GM21447 (cell line): Measurements from ENCODE around the gene RAD51B.
"Not testable (repeated sequence)": the region's sequence is repeated elsewhere in the genome, so short reads cannot be mapped to it uniquely, and the experiment has no call there.

Experiments used
- ATAC-seq: cut with Tn5 transposase; IDR thresholded peaks from one replicate; pipeline ENCODE4 v1.9.1; 2021; ENCODE audit not compliant: unreplicated experiment

RAD51B gene

DNA sequence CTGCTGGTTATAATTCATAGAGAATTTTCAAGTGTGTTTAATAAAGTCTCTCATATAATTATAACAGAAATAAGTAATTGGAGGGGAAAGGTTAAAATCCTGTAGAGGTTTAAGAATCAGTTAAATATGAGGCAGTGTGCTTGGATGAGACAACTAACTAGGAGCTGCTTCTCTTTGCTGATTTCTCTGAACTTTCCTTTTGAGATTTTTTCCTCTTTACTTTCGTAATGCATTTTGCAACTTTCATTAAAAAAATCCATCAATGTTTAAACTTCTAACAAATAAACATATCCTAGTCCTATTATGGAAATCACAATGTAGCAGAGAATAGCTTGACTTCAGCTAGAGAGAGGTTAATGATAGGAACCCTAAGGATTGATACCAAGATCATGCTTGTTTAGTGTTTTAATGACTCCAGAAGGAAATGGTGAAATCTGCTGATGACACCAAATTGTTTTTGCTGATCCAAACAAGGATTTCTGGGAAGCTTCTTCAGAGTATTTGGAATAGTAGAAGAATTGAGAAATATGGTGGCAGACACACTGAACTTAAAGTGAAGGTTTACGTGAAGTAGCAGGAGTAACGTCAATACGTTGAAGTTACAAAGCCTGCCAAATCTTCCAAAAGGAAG lies 122.6 kb downstream of the RAD51B start:
- no peak for ATAC-seq

DNA sequence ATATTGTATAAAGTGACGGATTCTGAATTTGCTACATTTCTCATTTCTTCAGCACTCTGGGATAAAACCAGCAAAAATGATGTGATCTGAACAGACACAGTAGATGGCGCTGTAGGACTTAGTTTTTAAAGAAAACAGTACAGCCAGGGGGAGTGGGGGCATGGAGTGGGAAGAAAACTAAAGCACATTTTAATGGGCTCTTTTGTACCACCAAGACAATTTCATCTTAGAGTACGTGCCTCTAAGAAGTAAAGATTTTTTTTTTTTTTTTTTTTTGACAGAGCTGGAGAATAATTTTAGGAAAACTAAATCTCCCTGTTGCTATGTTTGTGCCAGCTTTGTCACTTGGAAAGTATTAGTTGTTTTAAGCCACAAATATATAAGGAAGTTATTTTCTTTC lies 124.4 kb downstream of the RAD51B start:
- ATAC-seq: no peak

DNA sequence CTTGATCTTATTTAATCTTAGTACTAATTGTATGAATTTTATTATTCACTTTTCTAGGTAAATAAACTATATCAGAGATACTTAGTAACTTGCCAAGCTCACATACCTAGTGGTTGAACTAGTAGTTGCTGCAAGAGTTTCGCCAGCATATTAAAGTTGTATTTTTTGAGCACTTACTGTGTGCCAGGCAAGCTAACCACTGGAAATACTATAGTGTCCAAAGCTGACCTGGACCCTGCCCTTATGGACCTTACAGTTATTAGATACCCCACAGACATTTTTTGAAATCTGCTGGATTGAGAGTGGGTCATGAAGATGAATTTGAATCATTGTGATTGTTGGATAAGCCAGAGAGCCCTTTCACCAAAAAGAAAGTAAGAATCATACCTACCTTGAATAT lies 125.0 kb downstream of the RAD51B start:
- no peak for ATAC-seq

DNA sequence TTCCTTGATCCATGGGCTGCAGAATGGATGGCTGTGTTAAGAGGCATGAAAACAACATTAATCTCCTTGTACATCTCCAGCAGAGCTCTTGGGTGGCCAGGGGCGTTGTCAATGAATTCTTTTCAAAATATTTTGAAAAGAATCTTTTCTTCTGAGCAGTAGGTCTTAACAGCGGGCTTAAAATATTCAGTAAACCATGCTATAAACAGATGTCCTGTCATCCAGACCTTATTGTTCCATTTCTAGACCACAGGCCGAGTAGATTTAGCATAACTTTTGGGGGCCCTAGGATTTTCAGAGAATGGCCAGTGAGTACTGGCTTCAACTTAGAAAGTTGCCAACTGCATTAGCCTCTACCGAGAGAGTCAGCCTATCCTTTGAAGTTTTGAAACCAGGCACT lies 130.2 kb downstream of the RAD51B start:
- no peak for ATAC-seq

DNA sequence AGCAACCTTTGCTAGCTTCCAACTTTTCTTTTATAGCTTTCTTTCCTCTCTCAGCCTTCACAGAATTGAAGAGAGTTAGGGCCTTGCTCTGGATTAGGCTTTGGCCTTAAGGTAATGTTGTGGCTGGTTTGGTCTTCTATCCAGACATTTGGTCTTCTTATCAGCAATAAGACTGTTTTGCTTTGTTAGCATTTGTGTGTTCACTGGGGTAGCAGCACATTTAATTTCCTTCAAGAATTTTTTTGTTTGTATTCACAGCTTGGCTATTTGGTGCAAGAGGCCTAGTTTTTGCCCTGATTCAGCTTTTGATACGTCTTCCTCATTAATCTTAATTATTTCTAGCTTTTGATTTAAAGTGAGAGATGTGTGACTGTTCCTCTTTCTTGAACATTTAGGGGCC lies 130.8 kb downstream of the RAD51B start:
- ATAC-seq: no peak

DNA sequence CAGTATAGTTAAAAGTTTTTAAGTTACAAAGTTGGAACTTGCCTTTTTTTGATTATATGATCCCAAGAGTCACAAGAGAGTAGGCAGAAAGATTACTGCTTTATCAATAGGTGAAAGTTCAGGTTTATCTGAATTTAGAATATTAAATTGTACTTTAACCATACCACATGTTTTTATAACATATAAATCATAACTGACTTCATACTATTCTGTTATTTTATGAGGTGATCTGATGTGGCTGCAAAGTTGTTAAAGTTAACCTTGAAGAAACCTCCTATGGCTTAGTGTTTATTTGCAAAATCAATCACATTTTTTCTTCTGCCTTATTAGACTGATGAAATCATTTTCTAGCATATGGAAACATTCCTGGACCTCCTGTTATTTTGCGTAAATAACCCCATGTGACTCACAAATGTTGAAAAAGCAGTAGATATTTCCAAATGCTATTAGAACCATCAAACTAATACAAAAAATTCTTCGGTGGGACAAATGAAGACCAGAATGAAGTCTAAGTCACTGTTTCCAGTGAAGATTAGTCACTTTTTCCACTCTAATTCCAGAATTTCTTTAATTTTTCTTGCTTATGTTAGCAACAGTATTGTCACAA lies 132.1 kb downstream of the RAD51B start:
- ATAC-seq: no peak

DNA sequence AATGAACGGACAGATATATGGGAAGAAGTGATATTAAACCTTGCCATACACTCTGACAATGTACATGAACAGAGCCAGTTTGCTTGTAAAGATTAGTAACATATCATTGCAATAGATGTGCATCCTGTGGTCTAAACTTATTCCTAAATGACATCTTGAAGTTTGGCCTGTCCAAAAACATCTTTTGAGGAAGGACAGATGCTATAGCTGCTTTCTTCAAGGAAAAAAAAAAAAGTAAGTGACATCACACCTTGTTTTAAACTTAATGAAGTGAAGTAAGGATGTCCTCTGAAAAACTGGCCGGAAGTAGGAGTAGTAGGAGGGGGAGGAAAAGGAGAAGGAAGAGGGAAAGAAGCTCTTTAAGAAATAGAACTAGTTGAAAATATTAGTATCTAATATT lies 132.8 kb downstream of the RAD51B start:
- ATAC-seq: no peak

DNA sequence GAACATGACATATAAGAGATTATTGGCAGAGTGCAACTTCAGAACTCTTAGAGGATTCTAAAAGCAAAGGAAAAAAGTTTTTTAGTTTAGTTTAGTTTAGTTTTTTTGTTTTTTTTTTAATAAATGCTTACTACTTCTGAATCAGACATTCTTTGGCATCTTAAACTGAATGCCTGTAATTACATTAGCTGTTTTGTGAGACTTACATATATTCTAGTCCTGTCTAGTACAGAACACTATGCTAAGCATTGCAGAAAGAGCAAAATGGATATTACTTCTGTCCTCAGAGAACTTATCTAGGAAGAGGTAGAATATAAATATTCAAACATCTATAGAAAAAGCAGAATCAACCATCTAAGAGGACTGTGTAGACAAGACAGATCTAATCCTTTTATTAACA lies 133.2 kb downstream of the RAD51B start:
- no peak for ATAC-seq

DNA sequence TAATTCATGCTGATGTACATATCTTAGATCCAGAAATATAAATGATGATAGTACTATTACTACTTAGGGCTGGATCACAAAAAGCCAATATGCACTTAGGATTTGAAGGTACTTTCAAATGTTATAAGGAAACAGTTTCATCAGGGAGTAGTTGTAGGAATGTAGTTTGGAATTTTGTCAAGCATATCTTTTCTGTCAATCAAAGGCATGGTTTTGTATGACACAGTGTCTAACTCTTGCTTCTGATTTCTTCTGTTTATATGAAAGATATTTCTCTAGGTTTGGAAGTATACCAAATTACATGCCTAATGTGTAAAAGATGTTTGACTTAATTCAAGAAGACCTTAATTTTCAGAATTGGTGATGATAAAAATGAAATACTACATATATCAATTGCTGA lies 135.7 kb downstream of the RAD51B start:
- ATAC-seq: no peak

DNA sequence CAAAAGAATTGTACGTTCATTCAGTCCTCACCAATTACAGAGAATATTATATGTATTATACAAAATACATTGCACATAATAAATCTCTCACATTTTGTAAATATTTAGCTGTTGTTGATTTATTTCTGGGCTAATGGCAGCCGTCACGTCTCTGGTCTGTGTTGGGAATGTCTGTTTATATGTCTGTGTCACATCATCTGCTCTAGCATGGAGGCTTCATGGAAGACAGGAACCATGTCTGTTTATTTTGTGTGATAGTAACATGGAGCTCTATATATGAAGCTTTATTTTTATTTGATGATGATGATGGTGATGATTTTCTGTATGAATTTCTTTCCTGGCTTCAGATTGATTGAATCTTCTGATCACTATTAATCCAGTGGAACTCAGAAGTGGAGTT lies 138.4 kb downstream of the RAD51B start:
- ATAC-seq: no peak

DNA sequence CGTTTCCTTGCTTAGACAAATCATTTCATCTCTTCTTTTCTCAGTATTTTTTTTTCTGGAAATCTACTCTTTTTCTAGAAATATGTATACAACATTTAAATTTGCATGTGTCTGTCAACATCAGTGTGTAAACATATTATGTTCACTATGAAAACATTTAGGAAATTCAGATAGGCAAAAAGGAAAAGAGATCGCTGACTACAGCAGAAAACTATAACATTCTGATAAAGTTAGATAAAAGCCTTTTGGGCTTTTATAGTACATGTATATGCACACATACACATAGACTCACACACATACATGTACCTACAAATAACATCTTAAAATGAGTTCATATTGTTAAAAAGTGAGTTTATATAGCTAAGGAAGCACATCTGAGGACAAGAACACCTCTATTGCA lies 142.1 kb downstream of the RAD51B start:
- no peak for ATAC-seq

DNA sequence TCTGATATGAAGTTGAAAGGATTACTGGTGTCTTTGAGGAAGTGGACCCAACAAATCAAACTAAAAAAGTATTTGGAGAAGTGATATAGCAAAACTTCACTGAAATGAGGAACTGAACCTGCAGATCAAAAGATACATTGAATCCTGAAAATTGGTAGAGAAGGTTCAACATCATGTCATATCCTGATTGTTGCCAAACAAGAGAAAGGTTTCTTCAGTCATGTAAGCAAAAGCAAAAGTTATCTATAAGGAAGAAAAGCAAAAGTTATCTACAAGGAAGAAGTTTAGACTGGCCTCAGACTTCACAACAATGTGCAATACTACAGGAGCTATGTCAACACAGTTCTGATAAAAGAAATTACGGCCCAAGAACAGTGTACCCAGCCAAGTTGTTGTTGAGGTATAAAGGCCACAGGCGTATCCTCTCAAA lies 142.7 kb downstream of the RAD51B start:
- ATAC-seq: no peak

DNA sequence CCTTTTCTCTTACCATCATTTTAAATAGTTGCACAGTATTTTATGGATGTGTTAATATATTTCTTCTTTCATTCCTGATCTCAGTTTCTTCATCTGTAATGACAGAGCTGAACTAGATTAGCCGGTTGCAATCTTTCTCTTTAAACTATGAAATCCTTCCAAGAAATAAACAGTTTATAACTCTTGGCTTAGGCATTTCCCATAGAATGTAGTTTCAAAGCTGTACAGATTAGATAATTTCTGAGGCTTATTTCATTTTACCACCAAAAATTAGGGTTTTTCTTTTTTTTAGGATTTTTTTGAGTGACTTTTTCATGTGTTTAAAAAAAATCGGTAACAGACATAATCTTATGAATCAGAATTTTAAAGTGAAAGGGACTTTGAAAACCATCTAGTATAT lies 144.0 kb downstream of the RAD51B start:
- no peak for ATAC-seq

DNA sequence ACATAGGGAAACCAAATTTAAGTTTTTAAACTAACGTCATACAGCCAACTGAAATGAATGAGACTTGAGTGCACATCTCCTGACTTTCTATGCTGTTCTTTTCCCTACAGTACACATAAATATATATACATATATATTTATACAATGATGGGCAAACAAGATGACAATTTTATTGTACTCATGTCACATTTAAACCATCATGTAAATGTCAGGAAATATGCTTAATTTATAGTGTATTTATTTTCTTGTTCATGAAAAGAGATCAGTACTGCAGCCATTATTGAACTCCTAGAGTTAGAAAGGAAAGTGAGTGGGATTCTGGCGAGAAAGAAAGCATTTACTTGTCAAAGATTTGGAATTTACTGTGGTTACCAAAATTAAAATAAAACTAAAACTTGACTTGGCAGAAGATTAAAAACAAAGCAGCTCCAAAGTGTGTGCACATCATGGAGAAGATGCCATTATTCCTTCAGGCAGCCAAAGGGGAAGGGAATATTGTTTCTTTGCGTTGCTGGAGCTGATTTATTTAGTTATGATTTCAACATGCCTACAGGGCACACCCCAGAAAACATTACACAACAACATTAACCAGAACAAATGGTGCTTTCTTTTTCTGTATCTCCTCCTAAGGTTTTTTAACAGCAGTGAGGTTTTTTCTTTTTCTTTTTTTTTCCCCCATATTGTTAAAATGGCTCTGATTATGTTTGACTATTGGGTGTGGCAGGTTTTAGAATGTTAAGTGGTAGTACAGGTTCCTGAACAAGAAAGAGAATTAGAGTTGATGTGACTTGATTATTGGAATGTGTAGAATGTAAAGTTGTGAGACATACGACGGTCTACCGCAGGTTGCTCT lies 144.6 kb downstream of the RAD51B start:
- ATAC-seq: no peak

DNA sequence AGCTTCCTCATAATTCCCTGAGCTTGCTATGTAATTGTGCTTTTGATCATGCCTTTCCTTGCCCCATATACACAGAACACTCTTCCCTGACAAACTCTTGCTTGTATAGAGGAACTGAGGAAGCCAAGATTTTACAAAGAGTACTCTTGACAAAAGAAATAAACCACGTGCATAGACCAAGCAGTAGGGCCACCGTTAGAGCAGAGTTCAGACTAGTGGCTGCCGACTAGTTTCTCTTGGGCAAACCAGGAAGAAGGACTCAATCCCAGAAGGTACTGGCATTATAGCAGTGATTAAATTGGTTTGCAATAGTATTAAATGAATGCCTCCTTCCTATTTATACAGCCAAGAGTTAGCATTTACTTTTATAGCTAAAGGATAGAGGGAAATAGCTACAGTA lies 146.1 kb downstream of the RAD51B start:
- no peak for ATAC-seq

DNA sequence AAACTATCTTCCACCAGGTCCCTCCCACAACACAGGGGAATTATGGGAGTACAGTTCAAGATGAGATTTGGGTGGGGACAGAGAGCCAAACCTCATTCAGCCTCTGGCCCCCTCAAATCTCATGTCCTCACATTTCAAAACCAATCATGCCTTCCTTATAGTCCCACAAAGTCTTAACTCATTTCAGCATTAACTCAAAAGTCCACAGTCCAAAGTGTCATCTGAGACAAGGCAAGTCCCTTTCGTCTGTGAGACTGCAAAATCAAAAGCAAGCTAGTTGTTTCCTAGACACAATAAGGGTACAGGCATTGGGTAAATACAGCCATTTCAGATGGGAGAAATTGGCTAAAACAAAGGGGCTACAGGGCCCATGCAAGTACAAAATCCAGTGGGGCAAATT lies 147.6 kb downstream of the RAD51B start:
- no peak for ATAC-seq

DNA sequence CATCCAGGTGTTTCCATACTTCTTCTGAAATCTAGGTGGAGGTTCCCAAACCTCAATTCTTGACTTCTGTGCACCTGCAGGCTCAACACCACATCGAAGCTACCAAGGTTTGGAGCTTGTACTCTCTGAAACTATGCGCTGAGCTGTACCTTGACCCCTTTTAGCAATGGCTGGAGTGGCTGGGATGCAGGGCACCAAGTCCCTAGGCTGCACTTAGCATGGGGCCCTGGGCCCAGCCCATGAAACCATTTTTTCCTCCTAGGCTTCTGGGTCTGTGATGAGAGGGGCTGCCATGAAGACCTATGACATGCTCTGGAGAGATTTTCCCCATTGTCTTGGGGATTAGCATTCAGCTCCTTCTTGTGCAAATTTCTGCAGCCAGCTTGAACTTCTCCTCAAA lies 148.4 kb downstream of the RAD51B start:
- not testable (repeated sequence) for ATAC-seq

DNA sequence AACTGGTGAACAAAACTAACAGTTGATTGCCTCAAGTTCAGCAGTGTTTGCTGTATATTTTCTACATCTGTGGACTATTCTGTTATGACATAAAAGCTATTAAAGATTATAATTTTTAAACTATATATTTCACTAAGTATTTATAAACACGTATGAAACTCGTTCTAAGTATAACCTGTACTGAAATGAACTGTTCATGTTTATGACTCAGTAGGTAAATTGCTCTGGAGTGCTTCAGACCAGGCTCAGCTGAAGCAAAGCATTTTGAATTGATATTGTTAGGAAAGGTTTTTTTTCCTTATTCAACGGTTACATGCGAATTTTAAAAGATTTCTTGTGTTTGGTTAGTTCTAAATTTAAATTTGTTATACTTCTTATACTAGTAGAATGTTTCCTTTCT lies 151.3 kb downstream of the RAD51B start:
- ATAC-seq: no peak

DNA sequence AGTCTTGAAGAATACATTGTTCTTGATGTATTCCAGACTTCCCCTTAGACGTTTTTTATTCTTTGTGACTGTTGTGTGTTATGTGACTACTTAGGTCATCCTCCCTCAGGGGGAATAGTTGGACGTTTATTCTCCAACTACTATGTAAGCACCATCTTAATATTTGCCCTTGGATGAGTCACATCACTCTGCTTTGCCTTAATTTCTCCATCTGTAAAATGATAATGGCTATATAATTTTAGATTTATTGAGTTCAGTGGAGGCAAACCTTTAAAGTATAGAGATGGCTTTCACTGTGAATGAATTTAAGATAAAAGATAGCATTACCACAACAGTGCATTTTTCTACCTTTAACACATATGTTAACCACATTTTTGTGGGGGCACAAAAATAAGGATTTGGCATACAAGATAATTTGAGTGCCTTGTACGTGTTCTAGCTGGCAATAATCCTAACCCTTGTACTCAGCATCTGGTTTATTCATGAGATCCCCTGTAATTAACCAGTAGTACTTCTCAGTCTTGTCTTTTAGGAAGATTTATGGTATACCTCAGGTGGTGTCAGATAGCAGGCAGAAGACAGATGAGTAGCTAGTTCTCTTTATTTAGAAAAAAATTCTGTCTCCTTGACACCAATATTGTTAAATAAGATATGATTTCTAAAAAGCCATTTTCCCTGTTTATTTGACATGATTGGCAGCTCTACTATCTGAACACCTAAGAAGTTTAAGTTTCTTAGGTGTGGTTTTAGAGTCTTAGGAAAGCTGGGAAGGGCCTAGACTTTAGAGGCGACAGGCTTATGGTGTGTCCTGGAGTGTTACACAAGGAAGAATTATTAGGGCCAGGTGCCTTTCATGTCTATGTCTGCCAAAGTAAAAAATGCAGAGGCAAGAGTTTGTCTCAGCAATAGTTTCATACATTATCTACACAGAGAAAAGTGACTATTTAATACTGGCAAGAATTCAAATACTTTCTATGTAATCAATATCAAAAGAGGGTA lies 152.3 kb downstream of the RAD51B start:
- ATAC-seq: no peak

DNA sequence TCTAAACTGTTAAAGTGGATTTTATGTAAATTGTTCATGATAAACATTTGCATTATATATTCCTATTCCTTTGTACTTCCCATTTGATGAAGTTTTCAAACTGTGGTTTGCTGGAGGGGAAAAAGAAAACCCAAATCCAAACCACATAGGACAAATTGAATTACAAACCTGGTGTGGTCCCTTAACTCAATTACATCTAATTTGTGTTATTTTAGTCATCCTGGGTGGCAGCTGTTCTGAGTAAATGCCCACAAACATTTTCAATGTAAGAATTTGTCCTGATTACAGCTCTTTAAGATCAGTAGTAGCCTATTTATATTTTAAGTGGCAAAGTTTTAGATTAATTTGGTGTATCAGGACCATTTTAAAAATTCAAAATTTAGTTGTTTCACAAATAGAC lies 153.9 kb downstream of the RAD51B start:
- no peak for ATAC-seq

DNA sequence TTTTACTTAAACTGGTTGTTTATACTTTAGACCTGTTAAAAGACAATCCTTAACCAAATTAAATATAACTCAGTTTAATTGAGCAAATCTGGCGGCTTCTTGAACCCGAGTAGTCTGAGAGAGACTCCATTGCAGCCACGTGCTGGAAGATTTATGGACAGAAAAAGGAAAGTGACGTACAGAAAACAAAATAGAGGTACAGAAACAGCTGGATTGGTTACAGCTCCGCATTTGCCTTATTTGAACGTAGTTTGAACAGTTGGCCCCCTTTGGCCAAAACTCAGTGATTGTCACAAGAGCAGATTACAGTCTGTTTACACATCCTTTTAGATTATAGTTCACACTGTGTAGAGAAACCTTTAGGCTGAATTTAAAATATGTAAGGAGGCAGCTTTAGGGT lies 155.9 kb downstream of the RAD51B start:
- ATAC-seq: no peak
